ENCODE data around the gene SUCLA2.

Gene SUCLA2

DNA sequence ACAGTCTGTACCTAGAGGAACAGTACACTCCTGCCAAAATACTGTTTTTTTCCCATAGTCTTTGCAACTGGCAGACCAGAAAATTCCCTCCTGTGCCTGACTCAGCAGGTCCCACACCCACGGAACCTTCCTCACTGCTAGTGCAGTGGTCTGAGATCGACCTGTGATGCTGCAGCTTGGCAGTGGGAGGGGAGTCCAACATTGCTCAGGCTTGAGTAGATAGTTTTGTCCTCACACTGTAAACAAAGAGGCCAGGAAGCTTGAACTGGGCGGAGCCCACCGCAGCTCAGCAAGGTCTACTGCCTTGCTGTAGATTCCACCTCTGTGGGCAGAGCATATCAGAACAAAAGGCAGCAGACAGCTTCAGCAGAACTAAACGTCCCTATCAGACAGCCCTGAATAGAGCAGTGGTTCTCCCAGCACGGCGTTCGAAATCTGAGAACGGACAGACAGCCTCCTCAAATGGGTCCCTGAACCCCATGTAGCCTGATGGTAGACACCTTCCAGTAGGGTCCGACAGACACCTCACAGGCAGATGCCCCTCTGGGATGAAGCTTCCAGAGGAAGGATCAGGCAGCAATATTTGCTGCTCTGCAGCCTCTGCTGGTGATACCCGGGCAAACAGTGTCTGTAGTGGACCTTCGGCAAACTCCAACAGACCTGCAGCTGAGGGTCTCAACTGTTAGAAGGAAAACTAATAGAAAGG, 92.7 kb downstream of the SUCLA2 start:
- H3K36me3 ChIP-seq (ENCODE audit: control insufficient read depth in 1 of 2, insufficient read depth in 2 of 2, low read length in 2 of 2) = no peaks in the 10 kb centered on the region

DNA sequence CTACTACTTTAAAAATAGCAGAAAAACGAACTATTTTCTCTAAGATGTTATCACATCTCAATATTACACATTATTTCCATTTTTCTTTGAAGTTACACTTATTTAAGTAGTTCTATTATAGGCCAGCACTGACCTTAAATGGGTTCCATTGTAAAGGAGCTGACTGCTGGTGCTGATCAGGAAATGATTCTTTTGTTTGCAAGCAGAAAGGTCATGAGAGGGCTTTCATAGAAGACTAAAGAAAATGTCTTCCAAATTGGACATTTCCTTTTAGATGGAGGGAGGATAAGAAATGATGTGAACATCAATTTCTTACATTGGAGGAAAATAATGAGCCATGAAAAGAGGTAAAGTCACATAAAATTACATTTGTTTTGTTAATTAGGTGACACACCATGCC, 96.2 kb downstream of the SUCLA2 start:
- Histone ChIP-seq H3K9me3 (ENCODE audit: control insufficient read depth in 1 of 2, low read length in 2 of 2) (no peaks in the 10 kb centered on the region), H3K4me1 (ENCODE audit: control insufficient read depth in 1 of 2, insufficient read depth in 2 of 2, low read length in 2 of 2) (no peaks in the 10 kb centered on the region), H3K9ac (ENCODE audit: low read depth in 1 of 2, low read length in 2 of 2) (no peak overlapping the region), H3K27me3 (ENCODE audit: control insufficient read depth in 1 of 2, insufficient read depth in 2 of 2, low read length in 2 of 2) (no peaks in the 10 kb centered on the region), H3K4me3 (ENCODE audit: low read depth in 1 of 2, low read length in 2 of 2) (no peak overlapping the region), H3K36me3 (ENCODE audit: control insufficient read depth in 1 of 2, insufficient read depth in 2 of 2, low read length in 2 of 2) (no peaks in the 10 kb centered on the region), H3K27ac (ENCODE audit: low read depth, low read length) (no peak overlapping the region)

More for the DNA sequence above, 92.7 kb downstream of the SUCLA2 start:
- Histone ChIP-seq H3K9ac (ENCODE audit: low read depth in 1 of 2, low read length in 2 of 2) (no peak overlapping the region), H3K27me3 (ENCODE audit: control insufficient read depth in 1 of 2, insufficient read depth in 2 of 2, low read length in 2 of 2) (no peaks in the 10 kb centered on the region), H3K4me3 (ENCODE audit: low read depth in 1 of 2, low read length in 2 of 2) (no peak overlapping the region), H3K9me3 (ENCODE audit: control insufficient read depth in 1 of 2, low read length in 2 of 2) (no peaks in the 10 kb centered on the region), H3K27ac (ENCODE audit: low read depth, low read length) (no peak overlapping the region), H3K4me1 (ENCODE audit: control insufficient read depth in 1 of 2, insufficient read depth in 2 of 2, low read length in 2 of 2) (no peaks in the 10 kb centered on the region)

DNA sequence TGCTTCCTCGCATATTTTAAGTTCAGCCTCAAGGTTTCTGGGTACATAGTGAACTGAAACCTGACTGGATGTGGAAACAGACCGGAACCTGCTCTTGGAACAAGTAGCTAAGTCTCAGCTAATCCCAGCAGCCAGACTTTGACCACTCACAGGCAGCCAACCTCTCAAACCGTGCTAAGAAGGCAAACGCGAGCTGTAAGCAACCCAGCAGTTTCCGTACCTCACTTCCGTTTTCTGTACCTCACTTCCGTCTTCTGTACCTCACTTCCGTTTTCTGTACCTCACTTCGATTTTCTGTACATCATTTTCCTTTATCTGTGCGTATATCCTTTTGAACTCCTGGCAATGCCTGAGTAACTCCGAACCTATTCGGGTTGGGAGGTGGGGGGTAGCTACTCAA, 96.8 kb downstream of the SUCLA2 start:
- H3K9ac ChIP-seq (ENCODE audit: low read depth in 1 of 2, low read length in 2 of 2) = peak overlapping the region in 1 of 2 donors; percentile 54
- no peak overlapping the region for H3K27ac ChIP-seq (ENCODE audit: low read depth, low read length)
- H3K4me3 ChIP-seq (ENCODE audit: low read depth in 1 of 2, low read length in 2 of 2) = peak overlapping the region; percentile 40 to 77
- H3K36me3 ChIP-seq (ENCODE audit: control insufficient read depth in 1 of 2, insufficient read depth in 2 of 2, low read length in 2 of 2) = no peaks in the 10 kb centered on the region
- no peaks in the 10 kb centered on the region for H3K27me3 ChIP-seq (ENCODE audit: control insufficient read depth in 1 of 2, insufficient read depth in 2 of 2, low read length in 2 of 2)
- H3K4me1 ChIP-seq (ENCODE audit: control insufficient read depth in 1 of 2, insufficient read depth in 2 of 2, low read length in 2 of 2) = no peaks in the 10 kb centered on the region
- no peaks in the 10 kb centered on the region for H3K9me3 ChIP-seq (ENCODE audit: control insufficient read depth in 1 of 2, low read length in 2 of 2)

GRCh38 chr13:47903836-47904235, 97.2 kb downstream of the SUCLA2 start:
- peak overlapping the region in 1 of 2 donors; percentile 54 for H3K9ac ChIP-seq (ENCODE audit: low read depth in 1 of 2, low read length in 2 of 2)
- no peaks in the 10 kb centered on the region for H3K9me3 ChIP-seq (ENCODE audit: control insufficient read depth in 1 of 2, low read length in 2 of 2)
- no peak overlapping the region for H3K27ac ChIP-seq (ENCODE audit: low read depth, low read length)
- H3K4me3 ChIP-seq (ENCODE audit: low read depth in 1 of 2, low read length in 2 of 2) = peak overlapping the region; percentile 40 to 77
- H3K36me3 ChIP-seq (ENCODE audit: control insufficient read depth in 1 of 2, insufficient read depth in 2 of 2, low read length in 2 of 2) = no peaks in the 10 kb centered on the region
- no peaks in the 10 kb centered on the region for H3K27me3 ChIP-seq (ENCODE audit: control insufficient read depth in 1 of 2, insufficient read depth in 2 of 2, low read length in 2 of 2)
- H3K4me1 ChIP-seq (ENCODE audit: control insufficient read depth in 1 of 2, insufficient read depth in 2 of 2, low read length in 2 of 2) = no peaks in the 10 kb centered on the region

- H3K27me3 ChIP-seq (ENCODE audit: control insufficient read depth in 1 of 2, insufficient read depth in 2 of 2, low read length in 2 of 2) = no peaks in the 10 kb centered on the region
- no peak overlapping the region for H3K9ac ChIP-seq (ENCODE audit: low read depth in 1 of 2, low read length in 2 of 2)
- no peak overlapping the region for H3K27ac ChIP-seq (ENCODE audit: low read depth, low read length)
- no peaks in the 10 kb centered on the region for H3K4me1 ChIP-seq (ENCODE audit: control insufficient read depth in 1 of 2, insufficient read depth in 2 of 2, low read length in 2 of 2)
- no peak overlapping the region for H3K4me3 ChIP-seq (ENCODE audit: low read depth in 1 of 2, low read length in 2 of 2)
- no peaks in the 10 kb centered on the region for H3K9me3 ChIP-seq (ENCODE audit: control insufficient read depth in 1 of 2, low read length in 2 of 2)
- no peaks in the 10 kb centered on the region for H3K36me3 ChIP-seq (ENCODE audit: control insufficient read depth in 1 of 2, insufficient read depth in 2 of 2, low read length in 2 of 2)
Observed at GRCh38 chr13:47901441-47901840, 99.6 kb downstream of the SUCLA2 start.

- Histone ChIP-seq H3K9me3 (ENCODE audit: control insufficient read depth in 1 of 2, low read length in 2 of 2) (no peaks in the 10 kb centered on the region), H3K36me3 (ENCODE audit: control insufficient read depth in 1 of 2, insufficient read depth in 2 of 2, low read length in 2 of 2) (no peaks in the 10 kb centered on the region), H3K4me1 (ENCODE audit: control insufficient read depth in 1 of 2, insufficient read depth in 2 of 2, low read length in 2 of 2) (no peaks in the 10 kb centered on the region), H3K27ac (ENCODE audit: low read depth, low read length) (no peak overlapping the region), H3K27me3 (ENCODE audit: control insufficient read depth in 1 of 2, insufficient read depth in 2 of 2, low read length in 2 of 2) (no peaks in the 10 kb centered on the region), H3K4me3 (ENCODE audit: low read depth in 1 of 2, low read length in 2 of 2) (no peak overlapping the region), H3K9ac (ENCODE audit: low read depth in 1 of 2, low read length in 2 of 2) (no peak overlapping the region)
Observed at GRCh38 chr13:47898080-47898479, 103.0 kb downstream of the SUCLA2 start.

DNA sequence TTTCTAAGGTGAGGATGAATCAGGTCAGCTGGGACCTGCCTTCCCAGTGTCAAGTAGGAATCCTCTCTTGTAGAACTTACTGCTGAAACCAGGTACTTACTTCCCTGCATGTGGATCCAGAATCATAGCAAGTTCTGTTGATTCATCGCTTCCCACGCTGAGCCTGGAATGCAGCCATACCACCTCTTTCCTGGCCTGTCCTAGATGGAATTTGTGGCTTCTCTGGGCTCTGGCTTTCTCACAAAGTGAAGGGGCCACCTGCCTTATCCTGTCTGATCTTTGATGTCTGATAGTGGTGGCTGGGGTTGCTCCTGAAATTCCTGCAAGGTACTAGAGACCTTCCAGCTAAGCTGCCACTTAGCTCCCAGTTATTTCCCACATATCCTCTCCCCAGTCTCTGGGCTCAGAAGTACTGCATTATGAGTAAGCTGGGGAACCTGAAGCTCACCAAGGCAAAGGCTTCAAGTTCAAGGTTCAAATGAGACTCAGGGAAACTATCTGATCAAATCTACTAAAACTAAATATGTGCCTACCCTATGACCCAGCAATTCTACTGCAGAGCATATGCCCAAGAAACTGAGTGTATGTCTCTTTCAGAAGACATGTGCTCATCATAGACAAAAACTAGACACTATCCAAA, 103.5 kb downstream of the SUCLA2 start:
- Histone ChIP-seq H3K9me3 (ENCODE audit: control insufficient read depth in 1 of 2, low read length in 2 of 2) (no peaks in the 10 kb centered on the region), H3K4me3 (ENCODE audit: low read depth in 1 of 2, low read length in 2 of 2) (no peak overlapping the region), H3K36me3 (ENCODE audit: control insufficient read depth in 1 of 2, insufficient read depth in 2 of 2, low read length in 2 of 2) (no peaks in the 10 kb centered on the region), H3K9ac (ENCODE audit: low read depth in 1 of 2, low read length in 2 of 2) (no peak overlapping the region), H3K4me1 (ENCODE audit: control insufficient read depth in 1 of 2, insufficient read depth in 2 of 2, low read length in 2 of 2) (no peaks in the 10 kb centered on the region), H3K27ac (ENCODE audit: low read depth, low read length) (no peak overlapping the region), H3K27me3 (ENCODE audit: control insufficient read depth in 1 of 2, insufficient read depth in 2 of 2, low read length in 2 of 2) (no peaks in the 10 kb centered on the region)

- no peak overlapping the region for H3K27ac ChIP-seq (ENCODE audit: low read depth, low read length)
- no peaks in the 10 kb centered on the region for H3K4me1 ChIP-seq (ENCODE audit: control insufficient read depth in 1 of 2, insufficient read depth in 2 of 2, low read length in 2 of 2)
- no peaks in the 10 kb centered on the region for H3K36me3 ChIP-seq (ENCODE audit: control insufficient read depth in 1 of 2, insufficient read depth in 2 of 2, low read length in 2 of 2)
- H3K27me3 ChIP-seq (ENCODE audit: control insufficient read depth in 1 of 2, insufficient read depth in 2 of 2, low read length in 2 of 2) = no peaks in the 10 kb centered on the region
- H3K9ac ChIP-seq (ENCODE audit: low read depth in 1 of 2, low read length in 2 of 2) = no peak overlapping the region
- H3K9me3 ChIP-seq (ENCODE audit: control insufficient read depth in 1 of 2, low read length in 2 of 2) = no peaks in the 10 kb centered on the region
- H3K4me3 ChIP-seq (ENCODE audit: low read depth in 1 of 2, low read length in 2 of 2) = no peak overlapping the region
Observed at GRCh38 chr13:47896546-47896945, 104.5 kb downstream of the SUCLA2 start.

GRCh38 chr13:47896111-47896510, 105.0 kb downstream of the SUCLA2 start:
- Histone ChIP-seq H3K36me3 (ENCODE audit: control insufficient read depth in 1 of 2, insufficient read depth in 2 of 2, low read length in 2 of 2) (no peaks in the 10 kb centered on the region), H3K4me3 (ENCODE audit: low read depth in 1 of 2, low read length in 2 of 2) (no peak overlapping the region), H3K4me1 (ENCODE audit: control insufficient read depth in 1 of 2, insufficient read depth in 2 of 2, low read length in 2 of 2) (no peaks in the 10 kb centered on the region), H3K9me3 (ENCODE audit: control insufficient read depth in 1 of 2, low read length in 2 of 2) (no peaks in the 10 kb centered on the region), H3K27me3 (ENCODE audit: control insufficient read depth in 1 of 2, insufficient read depth in 2 of 2, low read length in 2 of 2) (no peaks in the 10 kb centered on the region), H3K27ac (ENCODE audit: low read depth, low read length) (no peak overlapping the region), H3K9ac (ENCODE audit: low read depth in 1 of 2, low read length in 2 of 2) (no peak overlapping the region)

DNA sequence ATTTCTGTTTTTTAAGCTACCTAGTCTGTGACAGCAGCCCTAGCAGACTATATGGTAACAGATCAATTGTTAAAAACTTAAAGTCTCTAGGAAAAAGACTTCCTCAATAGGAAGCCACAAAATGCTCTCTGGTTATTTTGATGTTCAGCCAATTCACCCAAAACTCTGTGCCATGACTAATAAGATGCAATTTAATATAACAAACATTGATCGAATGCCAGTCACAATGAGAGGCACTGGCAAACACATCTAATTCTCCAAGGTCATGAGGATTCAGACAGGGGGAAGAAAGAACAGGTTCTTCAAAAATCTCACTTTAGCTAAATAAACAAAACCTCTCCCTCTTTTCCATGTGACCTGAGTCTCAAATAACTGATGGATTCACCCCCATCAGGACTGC, 107.5 kb downstream of the SUCLA2 start:
- Histone ChIP-seq H3K4me1 (ENCODE audit: control insufficient read depth in 1 of 2, insufficient read depth in 2 of 2, low read length in 2 of 2) (no peaks in the 10 kb centered on the region), H3K4me3 (ENCODE audit: low read depth in 1 of 2, low read length in 2 of 2) (no peak overlapping the region), H3K27ac (ENCODE audit: low read depth, low read length) (no peak overlapping the region), H3K9ac (ENCODE audit: low read depth in 1 of 2, low read length in 2 of 2) (no peak overlapping the region), H3K36me3 (ENCODE audit: control insufficient read depth in 1 of 2, insufficient read depth in 2 of 2, low read length in 2 of 2) (no peaks in the 10 kb centered on the region), H3K9me3 (ENCODE audit: control insufficient read depth in 1 of 2, low read length in 2 of 2) (no peaks in the 10 kb centered on the region), H3K27me3 (ENCODE audit: control insufficient read depth in 1 of 2, insufficient read depth in 2 of 2, low read length in 2 of 2) (no peaks in the 10 kb centered on the region)
